Activated CD4-positive, CD25-positive, alpha-beta regulatory T cell treated with anti-CD3 and anti-CD28 coated beads, Interleukin-2, amount 50 U/mL, for 16 hours (primary cell): ENCODE data around the gene C12orf57.
"Not testable (repeated sequence)": the region's sequence is repeated elsewhere in the genome, so short reads cannot be mapped to it uniquely, and the experiment has no call there.

ENCODE experiments used
- DNase-seq: peaks from one replicate; pipeline ENCODE4 v3.0.0-alpha.2; 2020; ENCODE audit warnings: low read depth, low spot score

Gene C12orf57

GRCh38 chr12:6943722-6944380, at the start of gene C12orf57, which contains the start of gene RNU7-1:
TSS of gene C12orf57 (plus strand) at chr12:6944022. CDS start at chr12:6944122, 100 bp downstream.
TSS of gene RNU7-1 (plus strand) at chr12:6943816.
- DNase-seq, result peak; percentile 61

DNA sequence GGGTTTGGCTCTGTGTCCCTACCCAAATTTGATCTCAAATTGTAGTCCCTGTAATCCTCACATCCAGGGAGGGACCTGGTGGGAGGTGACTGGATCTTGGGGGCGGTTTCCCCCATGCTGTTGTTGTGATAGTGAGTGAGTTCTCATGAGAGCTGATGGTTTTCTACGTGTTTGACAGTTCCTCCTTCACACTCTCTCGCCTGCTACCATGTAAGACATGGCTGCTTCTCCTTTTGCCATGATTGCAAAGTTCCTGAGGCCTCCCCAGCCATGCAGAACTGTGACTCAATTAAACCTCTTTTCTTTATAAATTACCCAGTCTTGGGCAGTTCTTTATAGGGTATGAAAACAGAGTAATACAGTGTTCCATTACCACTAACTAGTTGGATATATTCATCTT, 49.5 kb upstream of the C12orf57 start:
- no peak for DNase-seq

- DNase-seq, result no peak
Measured at GRCh38 chr12:6896846-6897435, 46.9 kb upstream of the C12orf57 start.

- DNase-seq, result no peak
Measured at GRCh38 chr12:6899427-6899826, 44.4 kb upstream of the C12orf57 start.

- DNase-seq, result no peak
Measured at GRCh38 chr12:6899837-6900519, 43.8 kb upstream of the C12orf57 start.

DNA sequence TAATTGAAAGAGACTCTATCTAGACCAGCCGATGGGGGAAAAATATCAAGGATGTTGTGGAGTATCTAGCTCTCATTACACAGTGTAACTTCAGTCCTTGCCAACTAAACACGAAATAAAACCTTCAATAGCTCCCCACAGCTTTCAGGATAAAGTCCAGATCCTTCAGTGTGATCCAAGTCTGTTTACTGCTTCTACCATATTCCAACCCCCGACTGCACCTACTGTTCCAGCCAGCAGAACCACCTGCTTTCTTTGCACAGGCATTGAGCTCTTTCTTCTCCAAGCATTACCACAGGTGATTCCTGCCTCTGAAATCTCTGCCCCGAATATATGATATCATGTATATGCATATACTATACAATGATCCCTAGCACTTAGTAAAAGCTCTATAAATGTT, 41.4 kb upstream of the C12orf57 start:
- no peak for DNase-seq

GRCh38 chr12:6903722-6904121, 40.1 kb upstream of the C12orf57 start:
- DNase-seq, result no peak

DNA sequence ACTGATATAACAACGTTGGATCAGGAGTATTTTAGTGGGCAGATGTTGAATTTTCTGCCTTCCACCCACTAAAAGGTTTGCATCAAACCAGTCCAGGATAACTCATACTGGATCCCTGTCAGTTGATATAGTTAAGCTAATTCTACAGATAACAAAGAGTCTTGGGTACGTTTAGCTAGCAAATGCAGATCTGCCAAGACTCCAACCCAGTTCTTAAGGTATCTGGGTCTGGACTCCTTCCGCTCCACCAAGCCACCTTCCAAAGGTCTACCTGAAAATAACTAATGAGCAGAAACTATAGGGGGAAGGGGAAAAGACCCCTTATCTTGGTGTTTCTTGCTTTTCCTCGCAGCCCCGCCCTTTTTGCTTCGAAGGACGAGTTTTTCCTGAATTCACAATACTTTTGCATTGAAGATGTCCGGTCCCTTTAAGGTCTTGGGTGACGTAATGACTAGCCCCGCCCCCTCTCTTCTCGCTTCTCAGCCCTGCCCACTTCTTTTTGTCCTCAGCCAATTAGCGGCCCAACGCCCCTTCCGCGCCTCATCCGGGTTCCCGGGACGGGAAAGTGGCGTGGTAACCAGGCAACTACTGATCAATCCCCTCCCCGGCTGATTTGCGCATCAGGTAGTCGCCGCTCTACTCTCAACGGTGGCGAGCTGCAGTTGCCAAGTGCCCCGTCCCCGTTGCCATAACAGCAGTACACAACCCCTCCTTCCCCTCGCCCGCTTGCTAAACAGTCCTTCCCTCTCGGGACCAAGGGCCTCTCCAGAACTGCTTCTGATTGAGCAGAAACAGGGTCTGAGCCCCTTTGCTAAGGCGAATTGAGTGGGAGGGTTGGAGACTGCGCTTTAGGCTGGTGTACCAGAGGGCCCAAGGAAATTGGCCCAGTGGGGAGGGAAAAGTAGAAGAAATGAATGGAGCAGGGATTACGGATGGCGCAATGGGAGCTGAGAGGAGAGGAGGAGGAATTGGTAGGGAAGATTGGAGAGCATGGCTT, 39.2 kb upstream of the C12orf57 start, which contains the start of gene LRRC23:
TSS of gene LRRC23 (plus strand) at position 543 of the 997 bp plus-strand sequence. CDS start 812 bp downstream, outside the sequence.
- peak; percentile 96 for DNase-seq

- DNase-seq, result no peak
Measured at GRCh38 chr12:6905414-6906040, 38.3 kb upstream of the C12orf57 start.

GRCh38 chr12:6908141-6908540, 35.7 kb upstream of the C12orf57 start:
- not testable (repeated sequence) for DNase-seq

GRCh38 chr12:6909421-6910145, 34.2 kb upstream of the C12orf57 start:
- no peak for DNase-seq

DNA sequence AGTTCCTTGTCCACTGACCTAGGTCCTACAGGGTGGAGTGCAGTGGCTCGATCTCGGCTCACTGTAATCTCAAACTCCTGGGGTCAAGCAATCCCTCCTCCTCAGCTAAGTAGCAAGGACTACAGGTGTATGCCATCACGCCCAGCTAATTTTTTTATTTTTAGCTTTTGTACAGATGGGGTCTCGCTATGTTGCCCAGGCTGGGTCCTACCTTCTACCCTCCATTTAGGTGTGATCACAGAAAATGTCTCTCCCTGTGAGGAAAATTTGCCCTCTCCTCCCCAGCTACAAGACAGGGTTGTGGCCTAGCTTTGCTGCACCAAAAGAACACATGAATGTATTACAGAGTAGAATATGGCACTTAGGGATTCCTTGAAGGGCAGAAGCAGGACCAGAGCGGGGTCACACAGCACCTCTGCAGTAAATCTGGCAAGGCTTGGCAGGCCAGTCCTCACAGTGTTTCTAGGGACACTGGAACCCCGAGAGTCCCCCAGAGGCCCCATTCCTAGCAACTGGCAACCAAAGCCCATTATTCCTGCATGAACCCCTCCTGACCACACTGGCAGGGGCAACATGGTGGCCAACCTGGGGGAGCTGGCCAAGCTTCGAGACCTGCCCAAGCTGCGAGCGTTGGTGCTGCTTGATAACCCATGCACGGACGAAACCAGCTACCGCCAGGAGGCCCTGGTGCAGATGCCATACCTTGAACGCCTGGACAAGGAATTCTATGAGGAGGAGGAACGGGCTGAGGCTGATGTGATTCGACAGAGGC, 31.5 kb upstream of the C12orf57 start:
- no peak for DNase-seq

DNA sequence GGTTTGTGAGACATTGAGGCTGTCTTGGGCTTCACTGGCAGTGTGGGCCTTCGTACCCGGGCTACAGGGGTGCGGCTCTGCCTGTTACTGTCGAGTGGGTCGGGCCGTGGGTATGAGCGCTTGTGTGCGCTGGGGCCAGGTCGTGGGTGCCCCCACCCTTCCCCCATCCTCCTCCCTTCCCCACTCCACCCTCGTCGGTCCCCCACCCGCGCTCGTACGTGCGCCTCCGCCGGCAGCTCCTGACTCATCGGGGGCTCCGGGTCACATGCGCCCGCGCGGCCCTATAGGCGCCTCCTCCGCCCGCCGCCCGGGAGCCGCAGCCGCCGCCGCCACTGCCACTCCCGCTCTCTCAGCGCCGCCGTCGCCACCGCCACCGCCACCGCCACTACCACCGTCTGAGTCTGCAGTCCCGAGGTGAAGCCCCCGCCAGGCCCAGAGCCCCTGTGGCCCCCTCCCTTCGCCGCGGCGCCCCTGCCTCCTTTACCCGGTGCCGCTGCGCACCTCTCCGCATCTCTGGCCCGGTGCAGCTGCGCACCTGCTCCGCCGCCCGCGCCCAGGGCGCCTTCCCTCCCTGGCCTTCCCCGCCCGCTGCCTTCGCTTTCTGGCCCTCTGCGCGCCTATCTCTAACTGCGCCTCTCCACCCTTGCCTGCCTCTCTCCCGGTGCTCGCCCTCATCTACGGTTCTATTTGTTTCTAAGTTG, 29.4 kb upstream of the C12orf57 start, which contains the start of gene ENO2:
TSS of gene ENO2 (plus strand) at position 335 of the 701 bp plus-strand sequence. CDS start 1,253 bp downstream, outside the sequence.
- DNase-seq, result peak; percentile 68

DNA sequence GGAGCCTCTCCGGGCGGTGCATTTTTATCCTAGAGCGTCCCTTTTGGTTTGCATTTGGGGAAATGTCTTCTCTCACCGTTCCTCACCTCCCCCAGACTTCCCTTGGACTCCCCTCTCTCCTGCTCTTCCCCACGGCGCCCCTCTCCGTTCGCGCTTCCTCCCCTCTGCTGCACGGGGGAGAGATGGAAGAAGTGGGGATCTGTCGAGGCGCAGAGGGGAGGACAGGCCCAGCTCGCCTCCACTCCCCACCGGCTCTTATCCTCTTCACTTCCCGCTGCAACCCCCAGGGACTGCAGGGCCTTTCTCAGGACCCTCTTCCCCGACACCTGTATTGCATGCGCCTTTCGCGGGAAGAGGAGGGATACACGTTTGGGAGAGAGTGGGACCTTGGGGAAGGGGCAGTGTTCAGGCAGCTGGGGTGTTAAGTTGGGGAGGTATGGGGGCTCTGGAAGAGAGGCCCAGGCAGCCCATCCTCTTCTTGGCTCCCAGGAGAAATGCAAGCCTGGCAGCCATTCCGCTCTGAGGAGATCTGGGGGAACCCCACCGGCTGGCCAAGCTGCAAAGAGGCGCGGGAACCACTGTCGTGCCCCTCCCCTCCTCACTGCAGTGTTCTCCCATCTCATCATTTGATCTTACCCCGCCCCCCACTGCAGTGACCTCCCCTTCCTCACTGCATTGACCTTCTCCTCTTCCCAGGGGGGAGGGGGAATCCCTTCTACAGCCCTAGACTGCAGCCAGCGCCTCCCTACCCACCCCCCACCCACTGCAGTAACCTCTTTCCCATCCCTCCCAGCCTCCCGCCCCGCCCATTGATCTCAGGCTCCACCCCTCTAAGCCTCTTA, 28.7 kb upstream of the C12orf57 start:
- no peak for DNase-seq

GRCh38 chr12:6915789-6916285, 28.0 kb upstream of the C12orf57 start:
- DNase-seq, result no peak

DNA sequence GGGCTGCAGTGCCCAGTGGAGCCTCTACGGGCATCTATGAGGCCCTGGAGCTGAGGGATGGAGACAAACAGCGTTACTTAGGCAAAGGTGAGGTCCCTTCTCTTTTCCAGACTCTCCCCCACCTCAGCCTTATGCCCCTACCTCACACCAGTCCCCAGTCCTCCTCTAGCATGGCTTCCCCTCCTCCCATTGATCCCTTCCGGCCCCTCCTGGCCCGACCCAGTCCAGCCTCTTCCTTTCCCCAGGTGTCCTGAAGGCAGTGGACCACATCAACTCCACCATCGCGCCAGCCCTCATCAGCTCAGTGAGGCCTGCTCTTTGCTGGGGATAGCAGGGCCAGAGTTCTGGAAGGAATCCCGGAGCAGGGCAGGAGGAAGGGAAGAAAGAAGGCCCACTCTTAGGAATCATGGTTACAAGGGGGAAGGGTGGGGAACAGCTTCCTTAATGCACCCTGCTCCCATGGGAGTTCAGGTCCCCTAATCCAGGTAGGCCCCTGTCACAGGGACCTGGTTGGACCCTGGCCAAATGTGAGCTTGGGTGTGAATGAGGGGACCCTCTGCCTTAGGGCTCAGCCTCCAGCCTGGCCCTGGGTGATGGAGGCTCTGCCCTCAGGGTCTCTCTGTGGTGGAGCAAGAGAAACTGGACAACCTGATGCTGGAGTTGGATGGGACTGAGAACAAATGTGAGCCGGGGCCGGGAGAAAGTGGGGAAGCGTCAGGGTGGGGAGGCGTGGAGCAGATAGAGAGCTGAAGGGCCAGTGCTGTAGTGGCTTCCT, 27.2 kb upstream of the C12orf57 start:
- DNase-seq, result no peak
